DLD1 (cell line): Measurements from ENCODE around the gene DAAM2.

Experiments used
- in situ Hi-C: cut with HindIII; loops from 2 replicates; pipeline ENCODE4 v1.10.0; 2017; ENCODE audit warnings: low sequenced_read_pairs

The DAAM2 gene

GRCh38 chr6:39947611-39948068 lies 155.5 kb downstream of the DAAM2 start:
- in situ Hi-C loops, result no loop called here

- in situ Hi-C loops, result no loop called here
These were observed 156.1 kb downstream of the DAAM2 start for GRCh38 chr6:39948199-39948791.

DNA sequence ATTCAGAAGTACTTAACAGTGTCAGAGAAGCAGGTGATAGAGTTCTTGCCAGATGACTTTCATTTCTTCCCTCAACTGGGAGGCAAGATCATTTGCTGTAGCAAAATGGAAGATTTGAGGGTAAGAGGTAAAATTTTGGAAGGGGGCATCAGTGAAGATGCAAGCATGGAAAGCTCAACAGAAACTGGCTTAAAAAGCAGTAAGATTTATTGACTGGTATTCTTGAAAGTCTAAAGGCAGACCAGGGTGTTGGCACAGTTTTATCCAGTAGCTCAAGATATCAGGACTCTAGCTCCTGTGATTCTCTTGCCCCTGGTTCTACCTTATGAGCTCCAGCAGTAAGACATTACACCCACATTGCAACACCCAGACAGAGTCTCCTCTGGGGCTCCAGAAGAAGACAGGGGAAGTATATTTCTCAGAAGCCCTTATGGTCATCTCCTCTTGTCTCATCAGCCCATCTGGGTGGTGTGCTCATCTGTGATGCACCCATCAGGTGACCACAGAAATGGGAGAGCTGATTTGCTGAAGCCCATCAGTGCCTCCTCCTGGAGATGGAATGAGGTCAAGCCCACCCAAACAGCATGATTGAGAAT lies 158.0 kb downstream of the DAAM2 start:
- in situ Hi-C loops, result no loop called here

DNA sequence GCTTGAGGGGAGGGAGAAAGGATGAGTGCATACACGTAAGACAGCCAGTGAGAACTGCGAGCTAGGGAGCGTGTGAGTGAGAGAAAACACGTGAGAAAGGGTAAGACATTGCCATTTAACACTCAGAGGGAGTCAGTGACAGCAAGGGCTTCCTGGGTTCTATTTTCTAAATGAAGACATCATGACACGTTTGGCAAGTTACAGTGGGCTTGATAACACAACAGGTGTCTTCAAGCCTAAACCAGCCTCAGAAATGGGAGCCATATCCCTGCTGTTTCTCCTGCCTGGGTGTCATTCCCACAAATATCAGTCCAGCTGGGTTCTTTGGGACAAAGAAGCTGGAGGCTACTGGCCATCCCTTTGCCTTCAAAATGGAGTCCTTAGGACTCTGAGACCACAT lies 159.0 kb downstream of the DAAM2 start:
- in situ Hi-C loops, result no loop called here

GRCh38 chr6:39951716-39952115 lies 159.5 kb downstream of the DAAM2 start:
- in situ Hi-C loops, result no loop called here

DNA sequence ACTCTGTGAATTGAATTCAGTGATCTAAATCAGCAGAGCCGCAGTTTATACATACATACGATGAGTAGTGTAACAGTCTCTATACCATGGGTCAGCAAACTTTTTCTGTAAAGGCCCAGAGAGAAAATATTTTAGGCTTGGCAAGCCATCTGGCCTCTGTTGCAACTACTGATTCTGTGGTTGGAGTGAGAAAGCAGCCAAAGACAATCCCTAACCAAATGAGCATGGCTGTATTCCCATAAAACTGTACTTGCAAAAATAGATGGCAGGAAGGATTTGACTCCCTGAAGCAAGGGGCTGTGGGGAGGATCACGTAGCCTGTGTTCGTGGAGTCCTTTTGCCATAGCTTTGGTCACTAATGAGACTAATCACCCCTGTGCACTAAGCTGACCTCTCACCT lies 160.0 kb downstream of the DAAM2 start:
- in situ Hi-C loops, result no loop called here

GRCh38 chr6:39953076-39953618 lies 161.0 kb downstream of the DAAM2 start:
- in situ Hi-C loops, result no loop called here
